ENCODE results near the gene FHAD1.

DNA sequence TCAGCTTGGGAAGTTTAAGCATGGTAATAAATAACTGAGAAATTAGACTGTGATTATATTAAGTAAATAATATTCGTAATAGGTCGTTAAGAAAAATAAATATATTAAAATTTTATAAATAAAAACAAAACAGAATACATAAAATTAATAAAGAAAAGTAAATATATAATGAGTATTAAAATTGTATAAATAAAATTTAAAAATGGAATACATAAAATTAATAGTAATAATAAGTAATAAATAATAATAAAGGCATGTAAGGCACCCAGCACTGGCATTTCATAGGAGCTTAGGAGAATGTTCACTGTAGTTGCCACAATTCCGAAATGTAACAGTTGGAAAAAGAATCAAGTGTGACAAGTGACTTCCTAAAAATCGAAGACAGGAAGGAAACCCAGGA lies 45.8 kb upstream of the FHAD1 start:
- TF ChIP-seq CTCF (IDR thresholded peaks at IDR 0.05; ENCODE audit: low read depth, low read length, poor library complexity, severe bottlenecking) (no peak), EZH2phosphoT487 (IDR thresholded peaks at IDR 0.05; ENCODE audit: borderline replicate concordance, low read length) (no peak)
